ENCODE results near the gene CEMP1.
A peak's percentile ranks its signal among the peaks of the same experiment; 100 is the strongest.

Gene CEMP1

DNA sequence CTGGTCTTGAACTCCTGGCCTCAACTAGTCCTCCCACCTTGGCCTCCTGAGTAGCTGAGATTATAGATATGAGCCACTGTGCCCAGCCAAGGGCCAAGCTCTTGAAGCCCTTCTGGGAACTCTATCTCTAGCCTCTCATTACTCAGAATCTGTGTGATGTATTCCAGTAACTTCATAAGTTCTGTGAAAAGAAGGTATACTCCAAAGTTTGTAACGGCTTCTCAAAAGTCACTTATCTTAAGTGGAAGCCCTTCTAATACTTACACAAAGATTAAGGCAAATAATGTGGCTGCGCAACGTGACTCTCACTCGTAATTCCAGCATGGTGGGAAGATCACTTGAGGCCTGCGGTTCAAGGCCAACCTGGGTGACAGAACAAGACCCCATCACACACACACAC, 36.6 kb downstream of the CEMP1 start:
- DNase-seq (ENCODE audit: low spot score): no peak
- CTCF ChIA-PET: interaction anchor here (1.3 kb wide), 1 partner anchor 8 kb away, joined by 3 read pairs; no protein-coding TSS in a partner anchor
- TF ChIP-seq, protein P1, sequence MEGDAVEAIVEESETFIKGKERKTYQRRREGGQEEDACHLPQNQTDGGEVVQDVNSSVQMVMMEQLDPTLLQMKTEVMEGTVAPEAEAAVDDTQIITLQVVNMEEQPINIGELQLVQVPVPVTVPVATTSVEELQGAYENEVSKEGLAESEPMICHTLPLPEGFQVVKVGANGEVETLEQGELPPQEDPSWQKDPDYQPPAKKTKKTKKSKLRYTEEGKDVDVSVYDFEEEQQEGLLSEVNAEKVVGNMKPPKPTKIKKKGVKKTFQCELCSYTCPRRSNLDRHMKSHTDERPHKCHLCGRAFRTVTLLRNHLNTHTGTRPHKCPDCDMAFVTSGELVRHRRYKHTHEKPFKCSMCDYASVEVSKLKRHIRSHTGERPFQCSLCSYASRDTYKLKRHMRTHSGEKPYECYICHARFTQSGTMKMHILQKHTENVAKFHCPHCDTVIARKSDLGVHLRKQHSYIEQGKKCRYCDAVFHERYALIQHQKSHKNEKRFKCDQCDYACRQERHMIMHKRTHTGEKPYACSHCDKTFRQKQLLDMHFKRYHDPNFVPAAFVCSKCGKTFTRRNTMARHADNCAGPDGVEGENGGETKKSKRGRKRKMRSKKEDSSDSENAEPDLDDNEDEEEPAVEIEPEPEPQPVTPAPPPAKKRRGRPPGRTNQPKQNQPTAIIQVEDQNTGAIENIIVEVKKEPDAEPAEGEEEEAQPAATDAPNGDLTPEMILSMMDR (conservative IDR thresholded peaks at IDR 0.05; ENCODE audit: low read depth): no peak
- H3K27ac ChIP-seq: no peak overlapping the region; the same call in 1 of the 2 replicates
- POLR2A ChIA-PET (ENCODE audit: low non-redundant PET): no interaction called here

DNA sequence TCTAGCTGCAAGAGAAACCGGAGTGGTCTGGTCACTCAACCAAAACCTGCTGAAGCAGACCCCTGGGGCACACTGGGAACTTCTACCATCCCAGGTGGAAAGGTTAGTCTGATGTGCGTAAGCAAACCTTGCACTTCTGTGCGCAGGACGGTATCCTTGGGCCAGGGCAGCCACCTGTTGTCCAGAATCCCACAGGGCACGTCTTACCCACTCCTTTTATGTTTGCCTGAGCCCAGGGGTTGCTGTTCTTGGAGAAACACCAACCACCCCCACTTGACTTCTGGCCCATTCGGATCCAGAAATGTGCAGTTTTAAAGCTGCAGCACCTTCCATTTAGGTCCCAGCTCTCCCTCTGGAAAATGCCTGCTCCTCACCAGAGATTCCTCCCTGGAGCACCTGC, 37.6 kb downstream of the CEMP1 start:
- CTCF ChIA-PET: interaction anchor here (1.3 kb wide), 1 partner anchor 9 kb away, joined by 3 read pairs; no protein-coding TSS in a partner anchor

DNA sequence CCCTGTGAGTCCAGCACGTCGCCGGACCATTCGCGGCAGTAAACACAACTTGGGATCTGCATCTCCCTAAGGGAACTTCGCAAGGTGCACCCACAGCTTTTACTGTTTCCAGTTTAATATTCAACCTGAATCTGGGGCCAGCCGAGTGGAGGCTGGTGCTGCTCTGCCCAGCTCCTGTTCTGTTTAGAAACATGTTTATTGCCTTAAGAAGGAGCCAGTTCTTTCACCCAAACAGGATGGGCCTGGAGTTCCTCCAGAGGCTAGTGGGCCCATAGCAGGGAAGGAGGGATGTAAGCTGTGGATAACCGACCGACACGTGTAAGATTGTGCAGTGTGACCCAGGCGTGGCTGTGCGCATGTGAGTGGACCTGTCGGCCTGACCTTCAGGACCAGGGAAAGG, 38.9 kb downstream of the CEMP1 start:
- TF ChIP-seq, protein P1 (conservative IDR thresholded peaks at IDR 0.05; ENCODE audit: low read depth): no peak
- DNase-seq (ENCODE audit: low spot score): no peak
- ChIA-PET CTCF (no interaction called here), POLR2A (ENCODE audit: low non-redundant PET) (no interaction called here)
- peak overlapping the region; percentile 8; the same call in 1 of the 2 replicates for H3K27ac ChIP-seq

More for the DNA sequence above, 37.6 kb downstream of the CEMP1 start:
- POLR2A ChIA-PET (ENCODE audit: low non-redundant PET): no interaction called here
- no peak for DNase-seq (ENCODE audit: low spot score)
- no peak overlapping the region for H3K27ac ChIP-seq
- TF ChIP-seq, protein P1 (conservative IDR thresholded peaks at IDR 0.05; ENCODE audit: low read depth): no peak

DNA sequence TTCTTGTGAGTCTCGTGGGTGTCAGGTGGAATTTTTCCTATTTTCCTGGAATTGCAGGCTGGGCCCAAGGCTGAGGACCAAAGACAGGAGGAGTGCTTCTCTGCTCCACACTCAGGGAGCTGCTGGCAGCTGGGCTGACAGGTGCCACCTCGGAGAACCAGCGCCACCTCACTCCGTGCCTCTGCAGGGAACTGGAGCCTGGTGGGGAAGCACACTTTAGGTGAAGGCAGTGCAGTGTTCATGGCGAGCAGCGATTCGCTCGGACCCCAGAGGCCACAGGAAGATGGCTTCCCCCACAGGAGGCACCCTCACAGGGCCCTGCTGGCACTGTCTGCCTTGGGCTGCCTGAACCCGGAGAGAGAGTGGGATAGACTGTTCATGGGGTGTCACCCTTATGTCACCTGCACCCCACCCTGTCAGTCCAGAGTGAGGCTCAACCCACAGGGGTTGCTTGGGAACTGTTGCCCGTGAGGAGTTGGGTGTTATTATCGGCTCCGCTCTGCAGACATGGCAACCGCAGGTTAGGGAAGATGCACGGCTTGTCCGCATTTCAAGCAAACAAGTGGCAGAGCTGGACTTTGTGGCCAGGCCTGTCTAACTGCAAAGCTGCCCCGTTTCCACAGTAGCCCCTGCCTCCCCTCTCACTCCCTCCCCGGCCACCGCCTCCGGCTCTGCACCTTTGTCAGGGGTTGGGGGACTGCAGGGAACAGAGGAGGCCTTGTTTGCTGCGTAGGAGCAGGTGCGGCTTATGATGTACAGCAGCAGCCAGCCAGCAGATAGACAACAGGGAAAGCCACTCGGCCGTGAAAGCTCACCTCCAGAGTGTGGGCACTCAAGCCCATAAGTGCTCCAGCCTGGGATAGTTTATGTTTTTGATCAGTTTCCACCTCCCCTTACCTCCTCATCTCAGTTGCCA, 40.8 kb downstream of the CEMP1 start:
- no peak overlapping the region for H3K27ac ChIP-seq
- ChIA-PET POLR2A (ENCODE audit: low non-redundant PET) (no interaction called here), CTCF (no interaction called here)
- DNase-seq (ENCODE audit: low spot score): no peak
- TF ChIP-seq, protein P1 (conservative IDR thresholded peaks at IDR 0.05; ENCODE audit: low read depth): no peak

DNA sequence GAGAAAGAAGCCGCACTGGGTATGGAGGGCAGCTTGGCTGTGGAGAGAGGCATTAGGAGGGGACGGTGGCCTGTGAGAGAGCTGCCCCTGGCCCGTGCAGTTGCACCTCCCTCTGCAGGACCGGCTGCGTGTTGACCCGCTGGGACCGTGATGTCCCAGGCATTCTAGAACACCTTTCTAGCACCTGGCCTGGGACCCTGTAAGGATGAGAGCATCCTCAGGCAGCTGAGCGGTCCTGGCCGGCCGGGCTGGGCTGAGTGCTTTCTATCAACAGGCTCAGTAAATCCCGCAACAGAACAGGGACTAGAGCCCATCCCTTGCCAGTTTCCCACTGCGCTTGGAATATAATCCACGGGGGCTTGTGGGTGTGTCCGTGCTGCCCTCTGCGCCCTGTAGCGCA, 41.6 kb downstream of the CEMP1 start:
- POLR2A ChIA-PET (ENCODE audit: low non-redundant PET): no interaction called here
- CTCF ChIA-PET: interaction anchor here (0.5 kb wide), 1 partner anchor 20 kb away, joined by 3 read pairs; no protein-coding TSS in a partner anchor
- DNase-seq (ENCODE audit: low spot score): no peak
- no peak overlapping the region for H3K27ac ChIP-seq
- TF ChIP-seq, protein P1 (conservative IDR thresholded peaks at IDR 0.05; ENCODE audit: low read depth): no peak

DNA sequence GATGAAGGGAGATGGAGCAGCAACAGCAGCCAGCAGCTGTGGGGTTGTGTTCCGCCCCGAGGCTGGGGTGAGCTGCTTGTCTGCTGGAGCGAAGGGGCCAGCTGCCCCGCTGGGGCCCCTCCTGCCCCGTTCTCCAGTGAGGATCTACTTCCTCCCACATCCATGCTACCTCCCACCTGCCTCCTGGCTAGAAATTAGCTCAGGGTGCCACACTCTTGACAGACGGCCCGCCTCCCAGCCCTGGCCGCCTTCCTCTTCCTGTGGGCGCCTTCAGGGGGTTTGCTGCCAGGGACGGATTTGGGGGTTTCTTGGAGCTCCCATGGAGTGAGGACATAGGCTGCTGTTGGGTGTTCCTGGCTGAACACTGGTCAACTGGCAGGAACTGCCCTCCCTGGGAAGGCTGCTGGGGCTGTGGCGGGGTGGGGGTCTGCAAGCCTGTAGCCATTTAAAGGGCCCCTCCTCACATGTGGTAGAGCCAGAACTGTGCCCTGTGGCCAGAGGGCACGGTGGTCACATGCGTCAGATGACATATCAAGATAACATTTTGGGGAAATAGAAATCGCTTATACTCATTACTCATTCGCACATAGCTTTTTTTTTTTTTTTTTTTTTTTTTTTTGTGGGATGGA, 43.2 kb downstream of the CEMP1 start:
- CTCF ChIA-PET: no interaction called here
- TF ChIP-seq, protein P1 (conservative IDR thresholded peaks at IDR 0.05; ENCODE audit: low read depth): no peak
- POLR2A ChIA-PET (ENCODE audit: low non-redundant PET): interaction anchor here (0.6 to 1.1 kb wide), 2 partner anchors 11 to 21 kb away, joined by 8 to 11 read pairs; no protein-coding TSS in a partner anchor
- DNase-seq (ENCODE audit: low spot score): no peak
- H3K27ac ChIP-seq: no peak overlapping the region

All from RWPE1 (cell line).